Vagina (tissue), 2 donors: ENCODE measurements around the gene GRM8. TPM values are rescaled to one million over a fixed set of nuclear protein-coding genes. Genes with fewer than 3 reads are reported as not detected.

Source experiments
- DNase-seq, 2 donors: peaks; one replicate each; pipeline ENCODE4 v3.0.0-alpha.2; 2017; ENCODE audit errors: extremely low spot score in 2 of 2
- H3K27ac ChIP-seq: fragments of 200-600 bp; sonication (generic); one replicate; pipeline ENCODE4 v1.5.1; 2019
- H3K27me3 ChIP-seq: fragments of 200-600 bp; sonication (generic); one replicate; pipeline ENCODE4 v1.5.1; 2019
- H3K36me3 ChIP-seq, 2 donors: fragments of 200-600 bp; sonication (generic); one replicate each; pipeline ENCODE4 v1.5.1; 2017 to 2019
- H3K4me1 ChIP-seq: fragments of 200-600 bp; sonication (generic); one replicate; pipeline ENCODE4 v1.5.1; 2019
- H3K4me3 ChIP-seq, 2 donors: fragments of 200-600 bp; sonication (generic); 1 replicate in 1 of 2; 2 replicates in 1 of 2; pipeline ENCODE4 v1.5.1; 2016 to 2019
- H3K9me3 ChIP-seq: fragments of 200-600 bp; sonication (generic); one replicate; pipeline ENCODE4 v1.5.1; 2019
- POLR2A ChIP-seq, 2 donors: fragments of 450-650 bp; IDR thresholded peaks; one replicate each; pipeline ENCODE4 v1.6.1; 2017; ENCODE audit warnings: antibody characterized with exemption in 2 of 2, mild to moderate bottlenecking in 2 of 2, moderate library complexity in 2 of 2
- POLR2AphosphoS5 ChIP-seq, 2 donors: sonication (generic); formaldehyde crosslinking; IDR thresholded peaks; one replicate each; pipeline ENCODE4 v1.9.0; 2017; ENCODE audit warnings: antibody characterized with exemption in 2 of 2, mild to moderate bottlenecking in 2 of 2, low read depth in 1 of 2; ENCODE audit not compliant: insufficient read depth in 1 of 2
- intact Hi-C: fragments of 100-400 bp; cut with DNase I; formaldehyde crosslinking; loops from one replicate; pipeline ENCODE4 v1.15.1; 2023
- total RNA-seq: library from RNA; depleted of rRNA; stranded (reverse); fragments of >200 nt; gene quantifications from one replicate; pipeline ENCODE4 v1.2.3, GENCODE V29; 2016
- TF ChIP-seq, protein P1 (sequence below), 3 experiments: fragments of 450-650 bp in 2 of 3; fragments of 200-600 bp in 1 of 3; sonication (generic) in 1 of 3; IDR thresholded peaks; one replicate each; pipeline ENCODE4 v1.5.1; 2017 to 2019; ENCODE audit warnings: antibody characterized with exemption in 3 of 3, mild to moderate bottlenecking in 2 of 3, moderate library complexity in 2 of 3

The GRM8 gene
- total RNA-seq, 1 donor from 2014 or later: not detected

DNA sequence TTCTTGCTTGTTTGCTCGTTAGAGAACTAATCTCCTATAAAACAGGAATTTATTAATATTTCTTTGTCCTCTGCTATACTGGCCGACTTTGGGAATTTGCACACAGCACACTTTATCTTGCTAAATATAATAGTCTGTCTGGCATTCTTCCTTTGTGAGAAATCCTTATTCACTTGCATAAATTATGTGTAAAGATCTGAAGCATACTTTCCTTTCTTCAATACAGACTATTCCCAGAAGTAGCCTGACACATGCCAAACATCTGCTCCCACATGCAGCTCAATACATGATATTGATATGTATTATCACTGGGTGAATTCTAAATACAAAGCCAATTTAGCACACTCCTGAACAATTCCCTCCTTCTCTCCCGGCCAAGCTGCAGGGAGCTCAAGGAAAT lies 273.9 kb downstream of the GRM8 start:
- Histone ChIP-seq H3K4me3 (no peak overlapping the region), H3K9me3 (no peaks in the 10 kb centered on the region), H3K36me3 (no peaks in the 10 kb centered on the region), H3K27ac (no peak overlapping the region), H3K4me1 (no peaks in the 10 kb centered on the region), H3K27me3 (no peaks in the 10 kb centered on the region)
- TF ChIP-seq, protein P1, sequence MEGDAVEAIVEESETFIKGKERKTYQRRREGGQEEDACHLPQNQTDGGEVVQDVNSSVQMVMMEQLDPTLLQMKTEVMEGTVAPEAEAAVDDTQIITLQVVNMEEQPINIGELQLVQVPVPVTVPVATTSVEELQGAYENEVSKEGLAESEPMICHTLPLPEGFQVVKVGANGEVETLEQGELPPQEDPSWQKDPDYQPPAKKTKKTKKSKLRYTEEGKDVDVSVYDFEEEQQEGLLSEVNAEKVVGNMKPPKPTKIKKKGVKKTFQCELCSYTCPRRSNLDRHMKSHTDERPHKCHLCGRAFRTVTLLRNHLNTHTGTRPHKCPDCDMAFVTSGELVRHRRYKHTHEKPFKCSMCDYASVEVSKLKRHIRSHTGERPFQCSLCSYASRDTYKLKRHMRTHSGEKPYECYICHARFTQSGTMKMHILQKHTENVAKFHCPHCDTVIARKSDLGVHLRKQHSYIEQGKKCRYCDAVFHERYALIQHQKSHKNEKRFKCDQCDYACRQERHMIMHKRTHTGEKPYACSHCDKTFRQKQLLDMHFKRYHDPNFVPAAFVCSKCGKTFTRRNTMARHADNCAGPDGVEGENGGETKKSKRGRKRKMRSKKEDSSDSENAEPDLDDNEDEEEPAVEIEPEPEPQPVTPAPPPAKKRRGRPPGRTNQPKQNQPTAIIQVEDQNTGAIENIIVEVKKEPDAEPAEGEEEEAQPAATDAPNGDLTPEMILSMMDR (IDR thresholded peaks at IDR 0.05): no peak
- TF ChIP-seq POLR2A (IDR thresholded peaks at IDR 0.05) (no peak), POLR2AphosphoS5 (IDR thresholded peaks at IDR 0.05; ENCODE audit: insufficient read depth in 1 of 2, low read depth in 1 of 2) (no peak)
- no peak for DNase-seq
- intact Hi-C loops: no loop called here

DNA sequence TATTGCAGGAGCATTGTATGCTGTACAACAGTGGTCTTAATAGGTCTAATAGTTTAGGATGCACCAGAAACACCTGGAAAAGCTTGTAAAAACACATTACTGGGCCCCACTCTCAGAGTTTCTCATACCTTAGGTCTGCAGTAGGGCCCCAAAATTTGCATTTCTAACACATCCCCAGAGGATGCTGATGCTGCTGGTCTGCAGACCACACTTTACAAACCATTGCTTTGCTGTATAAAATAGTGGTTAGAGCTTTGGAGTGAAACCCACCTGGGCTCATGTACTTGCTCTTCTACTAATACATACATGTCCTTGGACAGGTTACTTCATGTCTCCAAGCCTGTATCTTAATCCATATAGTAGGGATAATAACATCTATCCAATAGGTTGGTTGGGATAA lies 279.7 kb downstream of the GRM8 start:
- Histone ChIP-seq H3K36me3 (no peaks in the 10 kb centered on the region), H3K9me3 (no peaks in the 10 kb centered on the region), H3K4me3 (no peak overlapping the region), H3K4me1 (no peaks in the 10 kb centered on the region), H3K27ac (no peak overlapping the region), H3K27me3 (no peaks in the 10 kb centered on the region)
- intact Hi-C loops: no loop called here
- TF ChIP-seq, protein P1 (IDR thresholded peaks at IDR 0.05): no peak
- no peak for TF ChIP-seq POLR2A (IDR thresholded peaks at IDR 0.05)
- no peak for TF ChIP-seq POLR2AphosphoS5 (IDR thresholded peaks at IDR 0.05; ENCODE audit: insufficient read depth in 1 of 2, low read depth in 1 of 2)
- DNase-seq: no peak

DNA sequence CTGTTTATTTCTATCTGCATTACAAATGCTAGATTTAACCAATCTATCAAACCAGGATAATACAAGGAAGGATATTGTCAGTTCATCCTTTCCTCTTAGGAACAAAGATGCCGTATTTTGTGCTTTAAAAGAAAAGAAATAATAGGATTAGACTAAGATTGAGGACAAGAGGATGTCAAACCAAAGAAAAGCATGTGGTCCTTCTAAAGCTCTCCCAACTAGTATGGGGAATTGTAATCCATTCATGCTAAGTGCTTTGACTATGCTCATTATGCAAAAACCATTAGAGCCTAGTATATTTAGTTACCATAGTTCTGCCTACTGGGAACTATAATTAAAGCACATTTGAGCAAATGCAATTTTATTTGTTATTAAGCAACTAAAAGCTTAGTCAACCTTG lies 280.2 kb downstream of the GRM8 start:
- no peak for DNase-seq
- Histone ChIP-seq H3K27ac (no peak overlapping the region), H3K4me3 (no peak overlapping the region), H3K9me3 (no peaks in the 10 kb centered on the region), H3K36me3 (no peaks in the 10 kb centered on the region), H3K4me1 (no peaks in the 10 kb centered on the region), H3K27me3 (no peaks in the 10 kb centered on the region)
- TF ChIP-seq POLR2AphosphoS5 (IDR thresholded peaks at IDR 0.05; ENCODE audit: insufficient read depth in 1 of 2, low read depth in 1 of 2): no peak
- TF ChIP-seq POLR2A (IDR thresholded peaks at IDR 0.05): no peak
- TF ChIP-seq, protein P1 (IDR thresholded peaks at IDR 0.05): no peak
- intact Hi-C loops: no loop called here

DNA sequence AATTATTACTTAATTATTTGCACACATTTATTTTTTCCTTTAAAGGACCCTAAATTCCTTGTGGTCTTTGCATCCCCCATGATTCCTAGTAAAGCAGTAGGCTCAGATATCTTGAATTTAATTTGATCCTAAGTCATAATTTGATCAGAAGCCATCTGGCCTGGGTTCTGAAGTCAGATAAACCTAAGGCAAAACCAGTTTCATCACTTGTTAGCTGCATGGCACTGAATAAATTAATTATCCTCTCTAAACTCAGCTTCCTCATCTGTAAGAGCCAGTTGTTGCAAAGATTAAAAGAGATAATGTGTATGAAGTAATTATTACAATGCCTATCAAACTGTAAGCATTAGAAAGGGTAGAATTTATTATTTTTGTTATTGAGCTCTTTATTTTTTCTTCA lies 293.1 kb downstream of the GRM8 start:
- Histone ChIP-seq H3K4me3 (no peak overlapping the region), H3K27me3 (no peaks in the 10 kb centered on the region), H3K36me3 (no peaks in the 10 kb centered on the region), H3K9me3 (no peaks in the 10 kb centered on the region), H3K4me1 (no peaks in the 10 kb centered on the region), H3K27ac (no peak overlapping the region)
- DNase-seq: no peak
- TF ChIP-seq, protein P1 (IDR thresholded peaks at IDR 0.05): no peak
- TF ChIP-seq POLR2AphosphoS5 (IDR thresholded peaks at IDR 0.05; ENCODE audit: insufficient read depth in 1 of 2, low read depth in 1 of 2) (no peak), POLR2A (IDR thresholded peaks at IDR 0.05) (no peak)
- intact Hi-C loops: no loop called here

DNA sequence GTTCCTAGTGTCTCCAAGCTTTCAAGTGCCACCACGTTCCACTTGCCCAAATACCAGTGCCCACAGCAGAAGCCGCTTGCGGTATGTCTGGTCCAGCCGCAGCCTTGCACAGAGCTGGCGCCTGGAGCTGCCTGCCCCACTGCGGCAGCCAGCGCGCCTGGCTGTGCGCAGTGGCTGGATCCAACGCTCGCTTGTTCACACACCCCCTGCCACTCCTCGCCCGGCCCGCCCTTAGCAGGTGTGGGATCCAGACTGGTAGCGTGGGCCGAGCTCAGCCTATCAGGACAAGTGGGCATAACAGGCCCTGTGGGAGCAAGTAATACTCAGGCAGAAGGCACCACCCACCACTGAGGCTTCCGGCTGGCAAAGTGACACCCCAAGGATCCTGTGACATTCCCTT lies 294.4 kb downstream of the GRM8 start:
- Histone ChIP-seq H3K27ac (no peak overlapping the region), H3K4me1 (no peaks in the 10 kb centered on the region), H3K9me3 (no peaks in the 10 kb centered on the region), H3K36me3 (no peaks in the 10 kb centered on the region), H3K27me3 (no peaks in the 10 kb centered on the region), H3K4me3 (no peak overlapping the region)
- TF ChIP-seq, protein P1 (IDR thresholded peaks at IDR 0.05): no peak
- TF ChIP-seq POLR2A (IDR thresholded peaks at IDR 0.05): no peak
- TF ChIP-seq POLR2AphosphoS5 (IDR thresholded peaks at IDR 0.05; ENCODE audit: insufficient read depth in 1 of 2, low read depth in 1 of 2): no peak
- DNase-seq: no peak
- intact Hi-C loops: no loop called here
